HCT116 (cell line): Measurements from ENCODE around the gene C16orf95. TPM values are rescaled to one million over a fixed set of nuclear protein-coding genes. Genes with fewer than 3 reads are reported as not detected.

Experiments used
- ATAC-seq: fragments of 200-7000 bp; cut with Tn5 transposase; 2 replicates; pipeline ENCODE4 v1.9.1; 2020; ENCODE audit warnings: mild to moderate bottlenecking, moderate library complexity
- BruUV-seq: library from RNA; stranded (reverse); fragments of 400-500 nt; replicated peaks from 2 replicates; lab custom pipeline; 2021; lab: Mats Ljungman, UMichigan
- CTCF ChIA-PET: fragments of 300-600 bp; sonication (Branson Sonifier 250); formaldehyde crosslinking; loops from one replicate; lab custom pipeline; 2021; ENCODE audit warnings: antibody characterized with exemption; lab: Charles Lee
- POLR2A ChIA-PET: fragments of 300-600, 350-600 bp; sonication (Branson Sonifier 250); formaldehyde crosslinking; loops from one replicate; lab custom pipeline; 2021; ENCODE audit warnings: antibody characterized with exemption; lab: Charles Lee
- RAD21 ChIA-PET, 2 experiments: fragments of 300-600 bp; sonication (Branson Sonifier 250); formaldehyde crosslinking; loops; one replicate each; lab custom pipeline; 2023; ENCODE audit warnings: low total read pairs in 2 of 2; ENCODE audit not compliant: uncharacterized antibody in 2 of 2, unreplicated experiment in 2 of 2, low non-redundant PET in 1 of 2; lab: Charles Lee
- DNase-seq: peaks from one replicate; pipeline ENCODE4 v3.0.0-alpha.2; 2010; ENCODE audit warnings: low read depth, low spot score
- H2AFZ ChIP-seq: fragments of 200-600 bp; shearing (Covaris generic), sonication (generic); 2 replicates; pipeline ENCODE4 v1.6.1; 2017; ENCODE audit warnings: low read depth, mixed run types, mixed read lengths, antibody characterized with exemption, low read length; ENCODE audit not compliant: poor library complexity, severe bottlenecking
- H3K27ac ChIP-seq: 2 replicates; pipeline ENCODE4 v1.5.1; 2012; ENCODE audit warnings: low read depth, low read length
- H3K27me3 ChIP-seq: fragments of 200-600 bp; sonication (generic); 2 replicates; pipeline ENCODE4 v1.6.1; 2016; ENCODE audit warnings: mixed run types, low read length, mixed read lengths; ENCODE audit not compliant: insufficient read depth
- H3K36me3 ChIP-seq, 2 experiments: fragments of 200-500 bp in 1 of 2; fragments of 200-600 bp in 1 of 2; sonication (Bioruptor generic) in 1 of 2; sonication (generic) in 1 of 2; 2 replicates each; pipeline versions ENCODE4 v1.5.1 to v1.6.1; 2014 to 2016; ENCODE audit warnings: low read length in 2 of 2, inconsistent platforms in 1 of 2, mixed read lengths in 1 of 2, mixed run types in 1 of 2; ENCODE audit not compliant: insufficient read depth in 2 of 2, control insufficient read depth in 1 of 2
- H3K4me1 ChIP-seq, 2 experiments: fragments of 200-600 bp in 1 of 2; sonication (generic) in 1 of 2; 2 replicates each; pipeline versions ENCODE4 v1.5.1 to v1.6.1; 2012 to 2017; ENCODE audit warnings: low read length in 2 of 2, inconsistent platforms in 1 of 2, mild to moderate bottlenecking in 1 of 2, mixed read lengths in 1 of 2, mixed run types in 1 of 2, moderate library complexity in 1 of 2; ENCODE audit not compliant: insufficient read depth in 2 of 2, control insufficient read depth in 1 of 2
- H3K4me2 ChIP-seq: fragments of 200-600 bp; sonication (generic); 2 replicates; pipeline ENCODE4 v1.6.1; 2017; ENCODE audit warnings: mixed run types, low read length, mixed read lengths
- H3K4me3 ChIP-seq, 2 experiments: fragments of 200-600 bp in 1 of 2; sonication (generic) in 1 of 2; replicated peaks in 1 of 2; 2 replicates each; pipeline ENCODE4 v1.5.1; 2011 to 2016; ENCODE audit warnings: low read length in 2 of 2, control low read depth in 1 of 2, low read depth in 1 of 2, mild to moderate bottlenecking in 1 of 2, mixed read lengths in 1 of 2, mixed run types in 1 of 2
- H3K79me2 ChIP-seq: fragments of 200-600 bp; sonication (generic); 2 replicates; pipeline ENCODE4 v1.6.1; 2017; ENCODE audit warnings: mild to moderate bottlenecking, mixed run types, low read length, moderate library complexity, mixed read lengths; ENCODE audit not compliant: insufficient read depth
- H3K9ac ChIP-seq: fragments of 200-600 bp; sonication (generic); 2 replicates; pipeline ENCODE4 v1.6.1; 2016; ENCODE audit warnings: low read length, mixed read lengths
- H3K9me2 ChIP-seq: fragments of 200-600 bp; sonication (generic), shearing (Covaris generic); 2 replicates; pipeline ENCODE4 v1.6.1; 2017; ENCODE audit warnings: mixed run types, mild to moderate bottlenecking, moderate library complexity; ENCODE audit not compliant: insufficient read depth
- H3K9me3 ChIP-seq, 2 experiments: fragments of 200-500 bp in 1 of 2; fragments of 200-600 bp in 1 of 2; sonication (Bioruptor generic) in 1 of 2; sonication (generic) in 1 of 2; 2 replicates each; pipeline ENCODE4 v1.6.1; 2014 to 2017; ENCODE audit warnings: low read length in 2 of 2, mixed read lengths in 2 of 2, inconsistent platforms in 1 of 2, low read depth in 1 of 2, mild to moderate bottlenecking in 1 of 2, mixed run types in 1 of 2, moderate library complexity in 1 of 2; ENCODE audit not compliant: control insufficient read depth in 1 of 2, insufficient read depth in 1 of 2
- H4K20me1 ChIP-seq: fragments of 200-600 bp; sonication (generic), shearing (Covaris generic); 2 replicates; pipeline ENCODE4 v1.6.1; 2017; ENCODE audit warnings: mixed run types, mild to moderate bottlenecking, moderate library complexity; ENCODE audit not compliant: insufficient read depth
- CEBPB ChIP-seq: IDR thresholded peaks from 2 replicates; pipeline ENCODE4 v1.6.1; 2012; ENCODE audit warnings: low read depth
- ELF1 ChIP-seq: IDR thresholded peaks from 2 replicates; pipeline ENCODE4 v1.6.1; 2012; ENCODE audit warnings: low read depth, borderline replicate concordance
- EZH2 ChIP-seq: fragments of 200-600 bp; sonication (generic); IDR thresholded peaks from 2 replicates; pipeline ENCODE4 v1.6.1; 2017; ENCODE audit warnings: antibody characterized with exemption, mixed run types
- EZH2phosphoT487 ChIP-seq: fragments of 200-600 bp; IDR thresholded peaks from 2 replicates; pipeline ENCODE4 v1.6.1; 2018; ENCODE audit warnings: antibody characterized with exemption, borderline replicate concordance
- FOSL1 ChIP-seq: IDR thresholded peaks from 2 replicates; pipeline ENCODE4 v1.6.1; 2012; ENCODE audit warnings: low read depth
- POLR2A ChIP-seq: IDR thresholded peaks from 2 replicates; pipeline ENCODE4 v1.7.0; 2011; ENCODE audit warnings: borderline replicate concordance; ENCODE audit not compliant: insufficient read depth, insufficient read length; ENCODE audit errors: extremely low read depth
- SIN3A ChIP-seq: IDR thresholded peaks from 2 replicates; pipeline ENCODE4 v1.6.1; 2012; ENCODE audit warnings: low read depth
- SRF ChIP-seq: IDR thresholded peaks from 2 replicates; pipeline ENCODE4 v1.6.1; 2012; ENCODE audit warnings: low read depth
- TCF7L2 ChIP-seq: IDR thresholded peaks from 2 replicates; pipeline ENCODE4 v1.7.0; 2011; ENCODE audit warnings: borderline replicate concordance, inconsistent platforms; ENCODE audit not compliant: insufficient read depth, insufficient read length; ENCODE audit errors: extremely low read depth
- YY1 ChIP-seq: IDR thresholded peaks from 2 replicates; pipeline ENCODE4 v1.6.1; 2011; ENCODE audit warnings: low read length, low read depth, moderate library complexity, mild to moderate bottlenecking; ENCODE audit not compliant: insufficient replicate concordance; ENCODE audit errors: extremely low read depth
- ZFX ChIP-seq: fragments of 450-650 bp; IDR thresholded peaks from 2 replicates; pipeline ENCODE4 v1.6.1; 2017
- ZNF274 ChIP-seq: fragments of 200-500 bp; sonication (Bioruptor generic); IDR thresholded peaks from 2 replicates; pipeline ENCODE4 v1.6.1; 2014; ENCODE audit warnings: mild to moderate bottlenecking, low read depth, low read length, inconsistent platforms
- intact Hi-C: fragments of 100-400 bp; cut with micrococcal nuclease; formaldehyde crosslinking; loops from 2 replicates; pipeline ENCODE4 v1.10.0; 2022
- total RNA-seq: library from RNA; stranded (reverse); gene quantifications from one replicate; pipeline ENCODE4 v1.2.1, GENCODE V29; 2021; ENCODE audit not compliant: unreplicated experiment
- TF ChIP-seq, protein P1 (sequence below): IDR thresholded peaks from 2 replicates; pipeline ENCODE4 v1.6.1; 2012
- TF ChIP-seq, protein P2 (sequence below), 3 experiments: fragments of 200-600 bp in 1 of 3; sonication (generic) in 1 of 3; IDR thresholded peaks in 2 of 3; conservative IDR thresholded peaks in 1 of 3; 2 replicates each; pipeline ENCODE4 v1.5.1; 2012 to 2017; ENCODE audit warnings: low read depth in 2 of 3, low read length in 2 of 3, antibody characterized with exemption in 1 of 3, borderline replicate concordance in 1 of 3, control low read depth in 1 of 3, mild to moderate bottlenecking in 1 of 3, mixed read lengths in 1 of 3, mixed run types in 1 of 3, moderate library complexity in 1 of 3; ENCODE audit not compliant: insufficient read depth in 1 of 3

C16orf95 gene
- total RNA-seq, 1 experiment from 2014 or later, result 12.2 TPM

DNA sequence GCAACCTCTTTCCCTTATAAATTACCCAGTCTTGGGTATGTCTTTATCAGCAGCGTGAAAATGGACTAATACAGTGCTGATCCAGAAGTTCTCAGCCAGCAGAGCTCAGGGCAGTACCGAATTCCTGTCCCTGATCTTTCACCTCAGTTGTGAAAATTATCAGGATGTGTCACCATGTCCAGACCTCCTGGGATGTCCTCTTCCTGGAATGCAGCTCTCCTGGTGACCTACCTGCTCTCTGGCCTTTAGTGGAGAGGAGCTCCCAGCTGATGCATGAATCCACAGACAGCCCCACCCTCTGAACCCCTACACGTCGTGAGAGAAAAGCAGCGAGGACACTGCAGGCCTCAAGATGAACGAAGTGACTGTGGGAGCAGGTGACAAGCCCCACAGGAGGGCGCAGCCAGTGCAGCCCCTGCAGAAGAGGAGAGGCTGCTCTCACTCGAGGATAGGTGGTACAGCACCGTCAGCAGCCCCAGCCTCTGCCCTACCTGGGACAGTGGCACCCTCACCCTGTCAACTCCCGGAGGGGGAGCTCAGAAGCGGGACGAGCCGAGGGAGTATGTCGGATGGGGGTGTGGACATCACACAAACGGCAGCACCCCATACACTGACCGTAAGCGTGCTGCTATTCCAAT is 22.0 kb upstream of the C16orf95 start:
- TF ChIP-seq SIN3A (no peak), SRF (no peak), EZH2 (no peak), ZFX (no peak), YY1 (no peak), ELF1 (no peak), POLR2A (no peak), CEBPB (no peak), EZH2phosphoT487 (no peak)
- no TSS peak for BruUV-seq
- no peaks in the 10 kb centered on the region; a peak in 1 of 4 replicates for H3K4me1 ChIP-seq
- no peak overlapping the region for H3K4me2 ChIP-seq
- H3K9me3 ChIP-seq, result no peaks in the 10 kb centered on the region
- intact Hi-C loops, result no loop called here
- no peak for DNase-seq
- ChIA-PET CTCF (no interaction called here), POLR2A (no interaction called here), RAD21 (no interaction called here)
- no peaks in the 10 kb centered on the region for H3K9me2 ChIP-seq
- no peak overlapping the region for H3K4me3 ChIP-seq
- ATAC-seq, result 0 out of 2 replicates have a peak, but pooled peaks have one; percentile 10
- H3K79me2 ChIP-seq, result peaks cover 20% of the 10 kb centered on the region; the same call in 1 of the 2 replicates
- H3K27me3 ChIP-seq, result no peaks in the 10 kb centered on the region
- H4K20me1 ChIP-seq, result no peaks in the 10 kb centered on the region
- no peak overlapping the region for H3K27ac ChIP-seq
- no peak overlapping the region for H3K9ac ChIP-seq
- H3K36me3 ChIP-seq, result peaks cover 18 to 35% of the 10 kb centered on the region in 2 experiments; a peak in 3 of 4 replicates
- no peak overlapping the region for H2AFZ ChIP-seq

DNA sequence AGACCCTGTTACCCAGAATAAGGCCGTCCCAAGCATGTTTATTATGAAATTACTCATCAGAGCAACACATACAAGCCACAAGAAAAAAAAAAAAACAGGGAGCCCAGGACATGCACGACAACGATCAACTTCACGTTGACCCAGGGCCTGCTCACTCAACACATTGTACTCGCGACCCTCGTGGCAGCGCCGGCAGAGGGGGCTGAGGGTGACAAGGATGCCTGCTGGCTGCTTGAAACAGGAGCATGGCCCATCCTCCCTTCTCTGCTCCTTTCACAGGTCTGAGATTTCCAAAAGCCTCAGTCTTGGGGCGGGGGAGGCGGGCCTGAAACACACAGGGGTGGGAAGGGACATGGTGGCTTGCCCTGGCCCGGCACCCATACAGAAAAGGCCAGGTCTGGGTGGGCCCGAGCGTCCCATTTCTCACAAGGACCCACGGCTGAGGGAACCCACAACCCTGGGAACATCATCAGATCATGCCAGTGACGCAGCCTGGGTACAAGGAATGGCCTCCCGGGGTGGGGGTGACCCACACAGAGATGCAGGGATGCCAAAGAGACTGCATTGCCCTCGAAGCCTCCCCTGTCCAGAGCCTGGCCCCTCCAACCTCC is 21.1 kb upstream of the C16orf95 start:
- TF ChIP-seq EZH2 (no peak), ZFX (no peak), ZNF274 (no peak), TCF7L2 (no peak), FOSL1 (no peak)
- TF ChIP-seq, protein P1, sequence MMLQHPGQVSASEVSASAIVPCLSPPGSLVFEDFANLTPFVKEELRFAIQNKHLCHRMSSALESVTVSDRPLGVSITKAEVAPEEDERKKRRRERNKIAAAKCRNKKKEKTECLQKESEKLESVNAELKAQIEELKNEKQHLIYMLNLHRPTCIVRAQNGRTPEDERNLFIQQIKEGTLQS, result no peak
- TF ChIP-seq, protein P2, sequence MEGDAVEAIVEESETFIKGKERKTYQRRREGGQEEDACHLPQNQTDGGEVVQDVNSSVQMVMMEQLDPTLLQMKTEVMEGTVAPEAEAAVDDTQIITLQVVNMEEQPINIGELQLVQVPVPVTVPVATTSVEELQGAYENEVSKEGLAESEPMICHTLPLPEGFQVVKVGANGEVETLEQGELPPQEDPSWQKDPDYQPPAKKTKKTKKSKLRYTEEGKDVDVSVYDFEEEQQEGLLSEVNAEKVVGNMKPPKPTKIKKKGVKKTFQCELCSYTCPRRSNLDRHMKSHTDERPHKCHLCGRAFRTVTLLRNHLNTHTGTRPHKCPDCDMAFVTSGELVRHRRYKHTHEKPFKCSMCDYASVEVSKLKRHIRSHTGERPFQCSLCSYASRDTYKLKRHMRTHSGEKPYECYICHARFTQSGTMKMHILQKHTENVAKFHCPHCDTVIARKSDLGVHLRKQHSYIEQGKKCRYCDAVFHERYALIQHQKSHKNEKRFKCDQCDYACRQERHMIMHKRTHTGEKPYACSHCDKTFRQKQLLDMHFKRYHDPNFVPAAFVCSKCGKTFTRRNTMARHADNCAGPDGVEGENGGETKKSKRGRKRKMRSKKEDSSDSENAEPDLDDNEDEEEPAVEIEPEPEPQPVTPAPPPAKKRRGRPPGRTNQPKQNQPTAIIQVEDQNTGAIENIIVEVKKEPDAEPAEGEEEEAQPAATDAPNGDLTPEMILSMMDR (IDR thresholded peaks at IDR 0.05 in 2 of 3, conservative IDR thresholded peaks at IDR 0.05 in 1 of 3; ENCODE audit: borderline replicate concordance in 1 of 3, insufficient read depth in 1 of 3, low read depth in 2 of 3, low read length in 2 of 3), result no peak
- TF ChIP-seq, all 23 proteins: peak for 0
- no peak overlapping the region for H2AFZ ChIP-seq
- H3K9me3 ChIP-seq, result no peaks in the 10 kb centered on the region
- BruUV-seq, result no TSS peak
- H3K4me2 ChIP-seq, result no peak overlapping the region
- no peak overlapping the region for H3K27ac ChIP-seq
- RAD21 ChIA-PET, result no interaction called here
- H3K9ac ChIP-seq, result no peak overlapping the region
- H3K79me2 ChIP-seq, result peaks cover 15% of the 10 kb centered on the region; the same call in 1 of the 2 replicates
- H3K4me1 ChIP-seq, result no peaks in the 10 kb centered on the region; a peak in 1 of 4 replicates
- no peak for ATAC-seq
- no peak overlapping the region for H3K4me3 ChIP-seq
- POLR2A ChIA-PET, result no interaction called here
- no peaks in the 10 kb centered on the region for H3K9me2 ChIP-seq
- H4K20me1 ChIP-seq, result no peaks in the 10 kb centered on the region
- no peak for DNase-seq
- no peaks in the 10 kb centered on the region for H3K27me3 ChIP-seq
- intact Hi-C loops, result no loop called here
- CTCF ChIA-PET, result no interaction called here
- H3K36me3 ChIP-seq, result peaks cover 18 to 38% of the 10 kb centered on the region in 2 experiments; a peak in 3 of 4 replicates
